NB4 (cell line): ENCODE data around the gene NSUN3.

Experiments
- CTCF ChIP-seq: IDR thresholded peaks from one replicate; pipeline ENCODE4 v1.5.1; 2012; ENCODE audit warnings: low read depth, low read length
- MAX ChIP-seq: IDR thresholded peaks from 2 replicates; pipeline ENCODE4 v1.6.1; 2011; ENCODE audit warnings: low read depth, low read length
- MYC ChIP-seq: IDR thresholded peaks from 2 replicates; pipeline ENCODE4 v1.6.1; 2011; ENCODE audit warnings: low read depth, low read length
- POLR2A ChIP-seq: IDR thresholded peaks from 2 replicates; pipeline ENCODE4 v1.6.1; 2011; ENCODE audit warnings: mild to moderate bottlenecking; ENCODE audit not compliant: insufficient read length; ENCODE audit errors: extremely low read depth

DNA sequence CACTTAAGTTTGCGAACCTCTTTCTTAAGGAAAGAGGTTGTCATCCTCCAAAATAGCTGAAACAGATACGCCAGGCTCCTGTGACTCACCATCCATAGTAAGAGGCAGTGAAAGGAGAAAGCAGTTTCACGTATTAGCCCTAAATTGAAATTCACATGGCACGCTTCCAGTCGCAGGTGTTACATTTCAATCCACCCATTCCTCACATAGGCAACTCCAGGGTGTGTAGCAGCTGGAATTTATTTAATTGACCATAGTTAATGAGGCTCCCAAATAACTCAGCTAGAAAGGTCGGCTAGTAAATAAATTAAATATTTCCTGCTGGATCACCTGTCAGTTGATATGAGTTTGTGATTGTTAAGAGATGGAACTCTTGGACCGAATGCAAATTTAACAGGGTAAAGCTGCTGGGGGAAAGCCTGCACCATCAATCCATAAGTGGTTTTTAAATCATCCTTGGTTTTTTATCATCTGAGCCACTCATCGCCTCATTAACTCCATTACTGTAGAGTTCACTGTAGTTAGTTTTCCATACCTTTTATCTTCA lies 19.6 kb downstream of the NSUN3 start:
- TF ChIP-seq POLR2A = no peak
- TF ChIP-seq CTCF = no peak
- TF ChIP-seq MAX = no peak
- no peak for TF ChIP-seq MYC
